T-helper 2 cell treated with Interferon-gamma antibody and Interleukin-4, amounts not matched to agents 5 μg/mL and 100 μg/mL, for 36 hours (primary cell): ENCODE measurements around the gene ANKLE1.

Experiments used
- DNase-seq: peaks from one replicate; pipeline ENCODE4 v3.0.0; 2021; ENCODE audit warnings: low spot score
- H3K27ac Mint-ChIP-seq: one replicate; pipeline ENCODE4 v1.8.0; 2021; ENCODE audit warnings: mild to moderate bottlenecking, mixed read lengths
- H3K27me3 Mint-ChIP-seq: one replicate; pipeline ENCODE4 v1.8.0; 2021; ENCODE audit warnings: low read depth, mixed read lengths
- H3K36me3 Mint-ChIP-seq: one replicate; pipeline ENCODE4 v1.8.0; 2021; ENCODE audit warnings: low read depth, mixed read lengths
- H3K4me1 Mint-ChIP-seq: one replicate; pipeline ENCODE4 v1.8.0; 2021; ENCODE audit warnings: low read depth, mixed read lengths
- H3K4me3 Mint-ChIP-seq: one replicate; pipeline ENCODE4 v1.8.0; 2022; ENCODE audit warnings: mild to moderate bottlenecking, moderate library complexity, mixed read lengths
- H3K9me3 Mint-ChIP-seq: one replicate; pipeline ENCODE4 v1.8.0; 2021; ENCODE audit warnings: mixed read lengths

Gene ANKLE1

DNA sequence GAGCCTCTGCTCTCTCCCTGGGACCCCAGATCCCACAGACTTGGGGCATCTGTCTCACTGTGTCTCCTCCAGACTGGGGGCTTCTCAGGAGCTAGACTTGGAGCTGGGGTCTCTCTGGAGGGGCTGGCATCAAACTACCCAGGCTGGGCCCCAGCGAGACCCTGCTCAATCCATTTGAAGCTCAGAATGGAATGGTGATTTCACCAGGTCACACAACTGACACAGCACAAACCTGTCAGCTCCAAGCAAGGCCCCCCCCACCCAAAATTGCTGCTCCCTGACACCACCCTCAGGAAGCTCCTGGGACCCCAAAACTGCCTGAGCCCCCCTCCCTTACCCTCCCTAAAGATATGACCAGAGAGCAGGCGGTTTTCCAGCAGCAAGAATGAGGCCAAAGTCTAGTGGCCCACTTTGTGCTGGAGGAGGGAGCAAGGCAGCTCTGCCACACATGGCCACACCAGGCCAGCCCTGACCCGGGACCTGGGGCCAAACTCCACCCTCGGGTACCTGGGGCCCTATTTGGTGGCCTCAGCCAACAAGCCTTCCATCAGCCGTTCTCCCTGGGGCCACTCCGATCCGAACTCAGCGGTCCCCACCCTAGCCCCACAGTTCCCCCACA, 38.4 kb upstream of the ANKLE1 start:
- Mint-ChIP-seq H3K27me3 (peaks cover 16% of the 10 kb centered on the region), H3K36me3 (no peaks in the 10 kb centered on the region), H3K27ac (no peak overlapping the region), H3K9me3 (no peaks in the 10 kb centered on the region), H3K4me3 (peak overlapping the region; percentile 18), H3K4me1 (peaks cover 7% of the 10 kb centered on the region)
- DNase-seq, result no peak

DNA sequence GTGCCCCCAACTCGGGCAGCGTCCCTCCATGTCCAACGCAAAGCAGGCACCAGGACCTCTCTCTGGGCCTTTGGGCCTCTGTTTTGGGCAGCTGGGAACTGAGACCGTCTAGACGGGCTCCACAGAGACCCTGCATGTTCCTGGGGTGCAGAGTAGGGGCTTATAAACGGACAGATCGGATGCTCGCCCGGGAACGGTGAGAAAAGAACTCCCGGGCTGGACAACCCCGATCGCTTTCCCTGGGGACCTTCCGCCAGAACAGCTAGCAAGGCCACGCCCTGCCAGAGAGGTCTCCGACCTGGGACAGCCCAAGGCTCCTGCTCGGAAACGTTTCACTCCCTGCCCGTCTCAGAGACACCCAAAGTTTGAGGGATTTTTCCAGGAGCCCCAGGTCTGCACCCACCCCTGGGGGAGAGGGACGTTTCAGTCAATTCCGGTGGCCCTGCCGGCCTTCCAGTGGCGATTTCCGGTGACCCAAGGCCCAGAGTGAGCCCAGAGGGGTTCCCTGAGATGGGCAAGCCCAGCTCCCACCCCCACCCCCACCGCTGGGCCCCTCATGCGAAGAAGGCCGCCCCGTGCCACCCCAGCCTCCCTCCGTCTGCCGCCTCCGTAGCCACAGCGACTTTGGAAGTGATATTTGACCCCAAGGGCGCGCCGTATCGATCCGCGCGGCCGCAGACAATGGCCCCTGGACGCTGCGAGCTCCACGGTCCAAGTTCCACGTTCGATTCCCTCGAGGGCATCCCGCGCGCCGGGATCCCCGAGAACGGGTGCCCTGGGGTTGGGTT, 37.7 kb upstream of the ANKLE1 start:
- no peaks in the 10 kb centered on the region for H3K36me3 Mint-ChIP-seq
- no peak overlapping the region for H3K27ac Mint-ChIP-seq
- peaks cover 7% of the 10 kb centered on the region for H3K4me1 Mint-ChIP-seq
- peak overlapping the region; percentile 54 for H3K4me3 Mint-ChIP-seq
- H3K27me3 Mint-ChIP-seq, result peaks cover 16% of the 10 kb centered on the region
- no peaks in the 10 kb centered on the region for H3K9me3 Mint-ChIP-seq
- no peak for DNase-seq

DNA sequence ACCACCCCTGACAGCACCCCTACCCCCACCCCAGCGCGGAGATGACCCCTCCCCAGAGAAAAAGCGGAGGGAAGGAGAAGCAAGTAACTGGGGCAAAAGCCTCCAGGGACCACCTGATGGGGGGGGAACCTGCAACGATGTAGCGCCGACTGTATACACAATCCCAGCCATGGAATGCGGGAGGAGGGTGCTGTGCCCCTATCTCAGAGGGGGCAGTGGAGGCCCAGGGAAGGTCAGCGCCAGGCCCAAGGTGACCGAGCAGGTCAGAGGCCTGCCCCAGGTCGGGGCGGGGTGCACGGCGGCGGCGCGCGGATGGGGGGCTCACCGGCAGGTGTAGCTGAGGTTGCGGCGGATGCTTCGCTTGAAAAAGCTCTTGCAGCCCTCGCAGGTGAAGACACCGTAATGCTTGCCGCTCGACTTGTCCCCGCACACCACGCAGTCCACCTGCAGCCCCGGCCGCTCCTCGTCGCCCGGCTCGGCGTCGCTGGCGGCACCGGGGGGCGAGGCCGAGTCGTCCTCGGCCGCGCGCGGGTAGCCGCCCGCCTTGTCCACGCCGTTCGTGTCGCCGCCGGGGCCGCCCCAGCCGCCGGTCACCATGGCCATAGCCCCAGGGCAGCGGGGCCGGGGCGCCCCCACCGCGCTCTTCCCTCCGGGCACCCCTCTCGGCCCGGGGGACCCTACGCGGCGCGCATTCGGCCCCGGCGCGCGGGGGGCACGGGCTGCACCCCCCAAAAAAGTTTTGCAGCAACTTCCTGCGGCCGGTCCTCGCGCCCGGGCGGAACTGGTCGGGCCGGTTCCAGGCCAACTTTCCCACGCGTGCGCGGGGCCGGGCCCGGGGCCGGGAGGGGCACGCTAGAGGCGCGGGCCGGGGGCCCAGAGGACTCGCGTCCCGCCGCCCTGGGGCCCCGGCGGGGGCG, 36.8 kb upstream of the ANKLE1 start:
- no peak for DNase-seq
- H3K4me1 Mint-ChIP-seq, result peaks cover 7% of the 10 kb centered on the region
- peak overlapping the region; percentile 54 for H3K4me3 Mint-ChIP-seq
- H3K36me3 Mint-ChIP-seq, result no peaks in the 10 kb centered on the region
- no peaks in the 10 kb centered on the region for H3K9me3 Mint-ChIP-seq
- peaks cover 16% of the 10 kb centered on the region for H3K27me3 Mint-ChIP-seq
- no peak overlapping the region for H3K27ac Mint-ChIP-seq

DNA sequence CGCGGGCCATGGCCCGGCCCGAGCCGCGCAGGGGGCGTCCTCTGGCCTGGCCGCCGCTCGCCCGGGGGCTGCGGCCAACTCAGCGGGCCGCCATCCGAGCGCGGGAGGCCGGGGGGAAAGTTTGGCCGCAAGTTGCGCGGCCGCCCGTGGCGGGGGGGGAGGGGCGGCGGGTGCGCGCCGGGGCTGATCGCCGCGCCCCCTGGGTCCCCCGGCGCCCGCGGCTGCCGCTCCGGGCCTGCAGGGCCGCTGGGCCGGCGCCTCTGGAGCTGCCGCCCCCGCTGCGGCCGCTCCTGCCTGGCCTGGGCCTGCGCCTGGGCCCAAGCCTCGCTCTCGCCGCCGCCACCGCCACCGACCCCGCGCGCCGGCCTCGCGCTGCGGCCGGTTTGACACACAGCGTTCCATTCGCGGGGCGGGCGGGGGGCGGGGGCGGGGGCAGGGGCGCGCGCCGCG, 36.1 kb upstream of the ANKLE1 start, which contains the start of gene NR2F6:
NR2F6 (minus strand) TSS at position 385 of the 450 bp plus-strand sequence. CDS start 699 bp downstream, outside the sequence.
- Mint-ChIP-seq H3K27ac (peak within 1 kb of the TSS; percentile 78), H3K9me3 (no peaks in the 10 kb centered on the region), H3K27me3 (peaks cover 16% of the 10 kb centered on the region), H3K4me1 (peaks cover 7% of the 10 kb centered on the region), H3K4me3 (peak within 1 kb of the TSS; percentile 90), H3K36me3 (no peaks in the 10 kb centered on the region)
- DNase-seq, result no peak

DNA sequence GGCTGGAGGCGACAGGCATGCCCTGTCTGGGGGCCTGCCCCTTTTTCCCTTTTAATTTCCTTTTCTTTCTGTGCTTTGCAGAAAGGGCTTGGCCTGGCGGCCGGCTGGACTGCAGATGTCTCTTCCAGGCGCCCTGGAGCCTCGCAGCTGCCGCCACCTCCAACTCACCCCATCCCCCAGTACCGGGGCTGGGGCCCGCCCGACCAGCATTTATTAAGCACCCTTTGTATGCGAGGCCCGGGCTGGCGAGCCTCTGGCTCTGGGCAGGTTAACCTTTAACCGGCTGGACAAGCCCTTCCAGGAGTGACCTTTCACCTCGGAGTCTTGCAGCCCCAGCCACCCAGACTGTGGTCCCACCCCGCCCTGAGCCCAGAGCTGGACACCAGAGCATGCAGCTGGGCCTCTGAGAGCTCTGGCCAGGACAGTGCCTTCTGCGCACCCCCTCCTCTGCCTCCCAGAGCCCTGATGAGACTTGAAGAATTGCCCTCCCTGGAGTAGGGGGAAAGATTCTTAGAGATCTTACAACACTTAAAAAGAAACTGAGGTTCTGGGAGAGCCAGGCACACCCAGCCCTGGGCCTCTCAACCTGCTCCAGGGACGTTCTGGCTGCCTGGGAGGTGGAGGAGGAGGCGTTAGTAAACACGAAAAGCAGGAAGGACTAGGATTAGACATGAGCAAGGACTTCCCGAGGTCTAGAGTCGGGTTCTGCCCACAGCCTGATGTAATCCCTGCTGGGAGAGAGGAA, 34.8 kb upstream of the ANKLE1 start:
- Mint-ChIP-seq H3K4me3 (peak overlapping the region; percentile 90), H3K27ac (no peak overlapping the region), H3K27me3 (peaks cover 16% of the 10 kb centered on the region), H3K36me3 (no peaks in the 10 kb centered on the region), H3K9me3 (no peaks in the 10 kb centered on the region), H3K4me1 (peaks cover 7% of the 10 kb centered on the region)
- no peak for DNase-seq

DNA sequence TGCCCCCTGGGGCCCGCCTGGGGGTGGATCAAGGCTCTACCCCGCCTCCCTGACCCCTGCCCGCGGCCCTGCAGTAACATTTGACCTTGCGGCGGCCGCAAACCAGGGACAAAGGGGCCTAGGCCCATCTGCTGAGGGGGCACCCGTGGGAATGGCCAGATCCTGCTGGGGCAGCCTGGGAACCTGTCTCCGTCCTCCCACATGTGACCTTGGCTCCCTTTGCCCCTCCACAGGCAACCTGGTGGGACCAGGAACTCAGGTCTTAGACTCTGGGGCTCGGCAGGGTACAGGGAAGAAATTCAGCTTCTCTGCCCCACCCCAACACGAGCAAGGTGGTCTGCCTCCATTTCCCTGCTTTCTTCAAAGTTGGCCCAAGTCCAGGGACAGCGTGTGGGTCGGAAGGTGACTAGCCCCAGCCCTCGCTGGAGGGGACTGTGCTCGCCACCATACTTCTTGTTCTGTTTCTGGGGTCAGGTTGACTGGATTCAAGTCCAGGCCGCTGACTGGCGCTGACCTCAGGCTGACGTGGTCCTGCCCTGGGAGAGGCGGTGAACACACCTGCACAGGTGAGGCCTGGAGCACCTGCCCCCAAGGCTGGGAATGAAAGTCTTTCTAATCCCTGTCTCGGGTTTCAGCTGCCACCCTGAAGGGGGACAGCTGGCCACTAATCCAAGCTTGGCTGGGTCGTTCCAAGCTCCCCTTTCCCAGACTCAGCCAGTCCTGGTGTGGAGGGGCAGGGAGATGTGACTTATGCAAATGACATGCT, 33.5 kb upstream of the ANKLE1 start:
- no peak for DNase-seq
- Mint-ChIP-seq H3K9me3 (no peaks in the 10 kb centered on the region), H3K36me3 (no peaks in the 10 kb centered on the region), H3K4me3 (no peak overlapping the region), H3K27ac (no peak overlapping the region), H3K4me1 (peaks cover 7% of the 10 kb centered on the region), H3K27me3 (peaks cover 14% of the 10 kb centered on the region)

DNA sequence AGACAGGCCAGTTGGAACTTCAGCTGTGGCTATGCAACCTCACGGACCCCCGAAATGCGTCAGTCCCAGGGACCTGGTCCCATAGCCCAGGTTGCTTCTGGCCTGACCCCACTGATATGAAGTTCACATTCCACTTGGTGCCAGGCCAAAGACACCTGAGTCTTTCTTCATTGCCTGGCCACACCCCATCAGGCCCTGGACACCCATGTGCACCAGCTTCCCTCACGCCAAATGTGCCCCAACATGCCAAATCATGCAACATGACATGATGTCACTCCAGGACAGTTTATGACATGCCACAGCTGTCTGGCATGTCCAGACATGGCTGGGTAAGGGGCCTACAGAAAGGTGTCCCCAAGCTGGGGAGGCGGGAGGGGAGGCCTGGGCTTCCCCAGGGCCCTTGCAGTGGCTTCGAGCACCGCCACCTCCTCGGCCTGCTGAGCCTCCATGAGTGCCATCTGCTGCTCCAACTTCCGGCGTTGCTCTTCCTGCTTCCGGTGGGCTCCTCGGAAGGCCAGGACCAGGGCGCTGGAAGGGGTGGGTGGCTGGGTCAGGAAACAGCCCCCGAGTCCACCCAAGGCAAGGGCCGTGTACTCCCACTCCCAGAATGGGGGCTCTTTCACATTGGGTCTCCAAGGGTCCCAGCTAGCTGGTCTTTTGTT, 31.7 kb upstream of the ANKLE1 start:
- H3K4me1 Mint-ChIP-seq, result peaks cover 7% of the 10 kb centered on the region
- peaks cover 11% of the 10 kb centered on the region for H3K27me3 Mint-ChIP-seq
- no peak for DNase-seq
- H3K9me3 Mint-ChIP-seq, result no peaks in the 10 kb centered on the region
- H3K4me3 Mint-ChIP-seq, result no peak overlapping the region
- H3K27ac Mint-ChIP-seq, result no peak overlapping the region
- no peaks in the 10 kb centered on the region for H3K36me3 Mint-ChIP-seq

DNA sequence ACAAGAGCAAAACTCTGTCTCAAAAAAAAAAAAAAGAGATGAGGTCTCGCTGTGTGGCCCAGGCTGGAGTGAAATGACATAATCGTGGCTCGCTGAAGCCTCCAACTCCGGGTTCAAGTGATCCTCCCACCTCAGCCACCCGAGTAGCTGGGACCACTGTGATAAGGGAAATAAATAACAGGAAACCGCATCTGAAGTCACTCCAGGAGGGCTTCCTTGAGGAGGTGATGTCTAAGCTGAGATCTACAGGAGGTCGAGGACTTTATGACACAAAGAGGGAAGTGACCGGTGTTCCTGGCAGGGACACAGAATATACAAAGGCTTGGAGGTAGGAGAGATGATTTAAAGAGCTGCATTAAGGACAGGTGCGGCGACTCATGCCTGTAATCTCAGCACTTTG, 27.1 kb upstream of the ANKLE1 start:
- Mint-ChIP-seq H3K27ac (no peak overlapping the region), H3K4me3 (no peak overlapping the region), H3K4me1 (no peaks in the 10 kb centered on the region), H3K36me3 (no peaks in the 10 kb centered on the region), H3K9me3 (no peaks in the 10 kb centered on the region), H3K27me3 (no peaks in the 10 kb centered on the region)
- DNase-seq, result no peak

DNA sequence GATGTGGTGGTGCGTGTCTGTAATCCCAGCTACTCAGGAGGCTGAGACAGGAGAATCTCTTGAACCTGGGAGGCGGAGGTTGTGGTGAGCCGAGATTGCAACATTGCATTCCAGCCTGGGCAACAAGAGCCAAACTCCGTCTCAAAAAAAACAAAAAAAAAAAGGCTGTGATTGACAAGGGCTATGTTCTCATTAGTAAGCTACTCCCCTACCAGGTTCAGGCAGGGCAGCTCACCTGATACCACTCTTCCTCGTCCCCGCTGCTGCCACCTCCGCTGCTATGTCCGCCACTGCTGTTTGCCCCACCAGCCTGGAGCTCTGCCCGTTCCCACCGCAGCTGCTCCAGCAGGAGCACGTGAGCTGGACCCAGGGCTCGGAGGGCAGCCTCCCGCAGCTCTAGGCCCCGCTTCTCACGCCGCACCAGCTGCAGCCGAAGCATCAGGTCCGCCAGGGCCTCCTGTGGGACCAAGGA, 26.5 kb upstream of the ANKLE1 start:
- no peak for DNase-seq
- Mint-ChIP-seq H3K27ac (no peak overlapping the region), H3K4me1 (no peaks in the 10 kb centered on the region), H3K9me3 (no peaks in the 10 kb centered on the region), H3K4me3 (no peak overlapping the region), H3K36me3 (no peaks in the 10 kb centered on the region), H3K27me3 (no peaks in the 10 kb centered on the region)

DNA sequence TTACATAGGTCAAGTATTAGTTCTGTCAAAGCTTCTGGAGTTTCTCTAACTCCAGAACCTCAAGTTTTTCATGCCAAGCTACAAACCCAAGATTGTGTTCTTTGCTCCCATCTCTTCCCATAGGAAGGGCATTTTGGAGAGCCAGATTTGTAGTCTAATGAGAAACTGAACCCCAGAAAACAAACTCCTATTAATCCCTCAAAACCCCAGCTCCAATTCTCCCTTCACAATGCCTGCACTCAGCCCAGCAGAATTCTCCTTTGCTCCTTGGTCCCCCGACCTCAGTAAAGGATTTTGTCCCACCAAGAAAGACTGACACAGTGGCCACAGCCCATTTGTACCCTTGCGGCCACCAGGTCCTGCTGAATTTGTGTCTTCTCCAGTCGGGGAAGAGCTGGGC, 25.6 kb upstream of the ANKLE1 start:
- DNase-seq, result no peak
- Mint-ChIP-seq H3K36me3 (no peaks in the 10 kb centered on the region), H3K27ac (no peak overlapping the region), H3K4me3 (no peak overlapping the region), H3K27me3 (no peaks in the 10 kb centered on the region), H3K9me3 (no peaks in the 10 kb centered on the region), H3K4me1 (peaks cover 3% of the 10 kb centered on the region)

DNA sequence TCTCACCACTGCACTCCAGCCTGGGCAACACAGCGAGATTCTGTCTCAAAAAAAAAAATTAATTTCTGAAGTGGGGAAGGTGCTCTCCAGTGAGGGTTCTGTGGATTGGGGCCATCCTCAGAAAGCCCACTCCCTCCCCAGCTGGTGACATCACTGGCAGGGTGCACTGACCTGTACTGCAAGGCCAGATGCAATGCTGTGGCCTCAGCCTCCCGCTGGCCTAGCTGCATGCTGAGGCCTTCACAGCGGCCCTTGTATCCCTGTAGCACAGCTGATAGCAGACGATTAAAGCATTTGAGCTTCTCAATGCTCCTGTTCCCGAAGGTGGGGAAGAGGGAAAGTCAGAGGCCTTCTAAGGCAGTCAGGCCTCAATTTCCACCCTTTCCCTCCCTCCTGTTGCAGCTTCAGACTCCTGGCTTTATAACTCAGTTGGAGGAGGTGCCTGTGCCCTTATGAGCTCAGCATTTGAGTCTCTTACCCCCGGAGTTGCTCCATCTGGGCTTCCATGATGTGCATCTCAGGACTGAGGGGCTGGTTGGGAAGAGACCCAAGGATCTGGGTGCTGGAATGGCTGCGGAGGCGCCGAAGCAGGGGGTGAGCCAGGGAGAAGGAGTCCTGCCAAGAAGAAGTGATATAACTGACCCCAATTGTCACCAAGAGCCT, 22.5 kb upstream of the ANKLE1 start:
- DNase-seq, result no peak
- no peak overlapping the region for H3K4me3 Mint-ChIP-seq
- peaks cover 4% of the 10 kb centered on the region for H3K4me1 Mint-ChIP-seq
- H3K27ac Mint-ChIP-seq, result no peak overlapping the region
- H3K36me3 Mint-ChIP-seq, result no peaks in the 10 kb centered on the region
- H3K9me3 Mint-ChIP-seq, result no peaks in the 10 kb centered on the region
- H3K27me3 Mint-ChIP-seq, result no peaks in the 10 kb centered on the region

DNA sequence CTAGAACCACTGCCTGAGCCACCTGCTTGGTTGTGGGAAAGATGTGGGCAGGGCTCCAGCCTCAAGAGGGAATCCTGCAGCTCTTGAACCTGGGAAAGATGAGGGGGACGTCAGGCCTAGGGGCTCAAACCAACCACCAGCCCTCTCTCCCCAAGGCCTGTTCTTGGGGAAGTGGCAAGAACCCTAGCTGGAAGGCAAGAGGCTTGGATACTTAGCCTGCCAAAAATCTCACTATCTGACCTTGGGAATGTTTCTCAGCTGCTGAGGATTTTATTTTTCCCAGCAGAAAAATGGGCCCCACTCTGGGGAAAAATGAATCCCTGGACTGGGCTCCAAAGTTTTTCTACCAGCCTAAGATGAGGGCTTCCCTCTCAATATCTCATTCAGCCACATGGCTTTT, 21.8 kb upstream of the ANKLE1 start:
- no peaks in the 10 kb centered on the region for H3K27me3 Mint-ChIP-seq
- H3K36me3 Mint-ChIP-seq, result no peaks in the 10 kb centered on the region
- no peak overlapping the region for H3K27ac Mint-ChIP-seq
- peaks cover 11% of the 10 kb centered on the region for H3K4me1 Mint-ChIP-seq
- no peak for DNase-seq
- no peaks in the 10 kb centered on the region for H3K9me3 Mint-ChIP-seq
- H3K4me3 Mint-ChIP-seq, result no peak overlapping the region
